NCI-H2227 treated with DMSO at 0.1 percent for 48 hours (cell line): Measurements from ENCODE around the gene GABPA.
"Not testable (repeated sequence)": the region's sequence is repeated elsewhere in the genome, so short reads cannot be mapped to it uniquely, and the experiment has no call there.

Experiments
- DNase-seq: peaks from one replicate; lab custom pipeline; 2025; lab: John Stamatoyannopoulos, UW

Gene GABPA

DNA sequence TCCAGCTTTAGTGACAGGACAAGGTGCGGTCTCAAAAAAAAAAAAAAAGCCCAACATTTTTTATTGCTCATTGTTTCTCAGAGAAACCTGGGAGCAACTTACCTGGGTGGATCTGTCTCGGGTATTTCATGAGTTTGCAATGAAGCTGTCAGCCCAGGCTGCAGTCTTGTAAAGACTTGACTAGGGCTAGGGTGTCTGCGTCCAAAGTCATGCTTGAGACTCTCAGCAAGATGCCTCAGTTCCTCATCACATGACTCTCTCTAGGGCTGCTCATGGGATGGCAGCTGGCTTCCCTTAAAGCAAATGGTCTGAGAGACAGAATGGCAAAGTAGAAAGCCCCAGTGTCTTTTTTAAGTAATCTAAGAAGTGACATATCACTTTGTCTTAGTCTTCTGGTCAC lies 8.1 kb downstream of the GABPA start:
- DNase-seq = no peak

DNA sequence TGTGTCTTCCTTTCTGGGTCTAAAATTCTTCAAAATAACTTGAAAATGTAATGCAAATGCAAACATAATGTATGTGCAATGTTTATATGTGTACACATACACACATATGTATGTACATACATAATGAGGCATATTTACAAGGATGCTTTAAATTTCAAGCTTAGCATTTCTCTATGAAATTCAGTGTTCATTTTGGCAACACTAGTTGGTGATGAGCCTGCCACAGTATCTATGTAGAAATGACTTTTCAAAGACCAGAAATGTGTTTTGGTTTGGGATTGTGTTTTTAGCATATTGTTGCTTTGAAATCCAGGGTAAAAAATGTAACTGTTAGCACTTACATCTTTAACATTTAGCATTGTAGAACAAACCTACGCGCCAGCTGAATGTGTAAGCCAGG lies 10.1 kb downstream of the GABPA start:
- no peak for DNase-seq

- DNase-seq = no peak
Observed at GRCh38 chr21:25750085-25750484, 15.3 kb downstream of the GABPA start.

GRCh38 chr21:25752416-25752815 lies 17.6 kb downstream of the GABPA start:
- no peak for DNase-seq

DNA sequence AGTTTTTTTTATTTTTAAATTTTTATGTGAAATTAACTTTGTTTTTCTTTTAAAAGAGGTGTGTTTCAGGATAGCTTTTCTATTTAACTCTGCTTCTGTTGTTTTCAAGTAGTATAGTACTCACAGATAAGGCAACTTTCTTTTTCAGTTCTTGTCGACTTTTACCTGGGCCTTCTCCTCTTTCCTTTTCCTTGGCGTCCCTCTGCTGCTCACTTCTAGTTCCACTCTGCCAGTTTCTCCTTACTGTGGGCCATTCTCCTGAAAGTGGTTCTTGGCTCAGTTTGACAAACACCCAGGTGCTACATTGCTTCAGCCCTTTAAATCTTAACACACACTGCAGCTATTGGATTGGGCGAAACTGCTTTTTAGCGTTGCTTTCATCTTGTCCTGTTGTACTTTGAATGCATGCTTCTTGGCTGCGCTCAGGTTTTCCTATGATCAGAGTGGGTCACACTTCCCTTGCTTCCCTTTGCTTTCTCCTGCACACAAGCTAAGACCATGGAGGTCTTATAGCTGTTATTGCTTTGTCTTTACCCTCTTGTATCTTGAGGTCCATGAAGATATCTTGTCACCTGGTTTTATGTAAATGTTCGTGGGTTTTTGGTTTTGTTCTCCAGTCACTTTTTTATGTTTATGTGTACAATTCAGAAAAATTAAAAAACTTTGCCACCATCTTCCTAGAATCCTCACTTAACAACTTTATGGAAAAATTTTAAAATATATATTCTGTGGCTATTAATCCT lies 21.6 kb downstream of the GABPA start:
- no peak for DNase-seq

- no peak for DNase-seq
Observed at GRCh38 chr21:25757531-25757930, 22.8 kb downstream of the GABPA start.

- DNase-seq = no peak
Observed at GRCh38 chr21:25759573-25759972, 24.8 kb downstream of the GABPA start.

DNA sequence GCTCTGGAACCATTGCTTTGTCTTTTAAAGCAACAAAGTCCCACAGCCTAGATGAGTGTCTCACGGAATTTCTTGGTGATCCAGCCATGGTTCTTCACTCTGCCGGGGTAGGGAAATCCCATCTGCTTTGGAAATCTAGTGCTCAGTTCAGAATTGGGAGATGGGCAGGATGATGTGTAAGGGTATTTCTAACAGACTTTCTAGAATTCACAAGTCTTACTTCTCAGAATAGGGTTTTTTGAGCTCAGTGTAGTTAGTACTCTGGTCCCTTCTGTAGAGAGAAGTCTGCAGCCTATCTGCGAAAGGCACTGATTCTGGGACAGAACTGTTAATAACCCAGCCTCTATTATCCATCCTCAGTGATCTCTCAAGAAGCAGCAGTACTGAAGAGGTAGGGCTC lies 25.3 kb downstream of the GABPA start:
- DNase-seq = no peak

- no peak for DNase-seq
Observed at GRCh38 chr21:25760677-25761076, 25.9 kb downstream of the GABPA start.

- no peak for DNase-seq
Observed at GRCh38 chr21:25764065-25764464, 29.3 kb downstream of the GABPA start.

DNA sequence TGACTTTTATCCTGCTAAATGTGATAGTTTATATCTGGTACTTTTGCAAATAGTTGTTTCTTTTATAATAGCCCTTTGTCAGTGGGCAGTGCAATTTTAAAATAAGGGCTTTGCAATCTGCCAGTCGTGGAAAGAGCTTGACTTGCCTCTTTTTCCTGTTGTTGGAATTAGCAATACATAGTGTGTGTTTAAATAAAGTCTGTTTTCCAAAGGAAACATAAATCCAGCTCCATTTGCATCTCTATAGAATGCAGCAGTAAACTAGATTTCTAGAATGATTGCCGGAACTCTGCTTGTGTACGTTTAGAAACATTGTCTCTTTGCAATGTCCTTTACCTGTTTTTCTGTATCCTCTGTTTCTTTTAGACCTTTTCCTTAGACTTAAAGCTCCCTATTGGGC lies 33.1 kb downstream of the GABPA start:
- no peak for DNase-seq

DNA sequence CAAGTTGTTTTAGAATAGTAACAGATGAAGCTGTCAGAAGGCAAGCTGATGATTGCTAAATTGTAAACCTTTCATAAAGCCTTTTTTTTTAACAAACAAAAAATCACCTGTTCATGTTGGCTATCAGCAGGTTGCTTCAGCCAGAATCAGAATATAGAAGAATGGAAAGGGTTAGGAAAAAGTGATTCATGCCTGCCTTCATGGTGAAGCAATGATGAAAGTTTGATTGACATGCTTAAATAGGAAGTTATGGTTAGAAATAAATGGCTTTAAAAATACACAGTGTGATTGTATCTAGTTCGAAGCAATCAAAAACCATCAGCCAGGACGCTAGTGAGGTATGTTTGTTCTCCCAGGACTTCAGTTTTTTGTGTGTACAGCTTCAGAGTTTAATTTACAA lies 37.9 kb downstream of the GABPA start:
- no peak for DNase-seq

DNA sequence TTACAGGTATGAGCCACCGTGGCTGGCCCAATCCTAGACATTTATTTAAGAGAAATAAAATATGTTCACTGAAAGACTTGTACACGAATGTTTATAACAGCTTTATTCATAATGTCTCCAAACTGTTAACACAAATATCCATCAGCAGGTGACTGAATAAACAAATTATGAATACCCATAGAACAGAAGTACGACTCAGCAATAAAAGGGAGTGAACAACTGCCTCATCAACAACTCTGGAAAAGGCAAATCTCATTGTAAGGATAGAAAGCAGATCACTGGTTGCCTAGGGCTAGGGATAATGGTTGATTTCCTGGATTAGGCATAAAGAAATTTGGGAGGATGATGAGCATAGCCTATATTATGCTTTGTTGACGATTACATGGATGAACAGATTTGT lies 41.7 kb downstream of the GABPA start:
- no peak for DNase-seq

DNA sequence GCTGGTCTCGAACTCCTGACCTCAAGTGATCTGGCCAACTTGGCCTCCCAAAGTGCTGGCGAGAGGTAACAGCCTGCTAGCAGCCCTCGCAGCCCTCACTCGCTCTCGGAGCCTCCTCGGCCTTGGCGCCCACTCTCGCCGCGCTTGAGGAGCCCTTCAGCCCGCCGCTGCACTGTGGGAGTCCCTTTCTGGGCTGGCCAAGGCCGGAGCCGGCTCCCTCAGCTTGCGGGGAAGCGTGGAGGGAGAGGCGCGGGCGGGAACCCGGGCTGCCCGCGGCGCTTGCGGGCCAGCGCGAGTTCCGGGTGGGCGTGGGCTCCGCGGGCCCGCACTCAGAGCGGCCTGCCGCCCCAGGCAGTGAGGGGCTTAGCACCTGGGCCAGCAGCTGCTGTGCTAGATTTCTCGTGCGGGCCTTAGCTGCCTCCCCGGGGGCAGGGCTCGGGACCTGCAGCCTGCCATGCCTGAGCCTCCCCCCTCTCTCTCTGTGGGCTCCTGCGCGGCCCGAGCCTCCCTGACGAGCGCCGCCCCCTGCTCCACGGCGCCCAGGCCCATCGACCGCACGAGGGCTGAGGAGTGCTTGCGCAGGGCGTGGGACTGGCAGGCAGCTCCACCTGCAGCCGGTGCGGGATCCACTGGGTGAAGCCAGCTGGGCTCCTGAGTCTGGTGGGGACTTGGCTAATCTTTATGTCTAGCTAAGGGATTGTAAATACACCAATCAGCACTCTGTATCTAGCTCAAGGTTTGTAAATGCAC lies 43.5 kb downstream of the GABPA start:
- not testable (repeated sequence) for DNase-seq

- DNase-seq = no peak
Observed at GRCh38 chr21:25788677-25789076, 53.9 kb downstream of the GABPA start.

DNA sequence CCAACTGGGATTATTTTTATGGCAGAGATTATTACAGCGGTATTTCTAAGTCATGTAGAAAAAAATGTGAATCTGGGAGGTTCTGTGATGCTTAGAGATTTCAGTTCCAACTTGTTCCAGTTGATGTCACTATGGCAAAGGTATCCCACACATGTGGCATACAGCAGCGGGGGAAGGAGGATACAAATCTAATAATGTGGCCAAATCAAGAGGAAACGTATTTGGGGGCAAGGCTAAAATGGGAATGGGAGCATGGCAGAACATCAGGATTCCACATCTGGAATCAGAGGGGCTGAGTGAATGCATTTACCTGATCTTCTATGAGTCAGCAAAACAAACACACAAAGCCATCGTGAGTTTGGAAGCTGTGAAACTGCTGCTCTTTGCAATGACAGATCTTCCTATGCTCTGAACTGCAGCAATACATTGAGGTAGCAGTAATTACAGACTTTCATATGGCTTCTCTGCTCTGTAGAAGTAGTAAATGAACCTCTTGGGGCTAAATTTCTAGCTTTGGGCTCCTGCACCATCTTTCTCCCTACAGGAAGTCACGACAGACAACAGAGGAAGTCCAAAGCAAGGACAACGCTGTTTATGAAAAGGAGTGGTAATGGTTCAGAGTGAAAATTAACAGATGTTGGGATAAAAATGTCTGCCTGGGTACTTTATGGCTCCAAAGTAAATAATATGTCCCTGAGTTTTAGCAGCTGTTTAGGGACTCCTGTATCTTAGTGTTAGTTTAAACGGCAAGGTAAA lies 55.5 kb downstream of the GABPA start:
- peak; percentile 73 for DNase-seq

GRCh38 chr21:25790878-25791204 lies 56.1 kb downstream of the GABPA start:
- no peak for DNase-seq

DNA sequence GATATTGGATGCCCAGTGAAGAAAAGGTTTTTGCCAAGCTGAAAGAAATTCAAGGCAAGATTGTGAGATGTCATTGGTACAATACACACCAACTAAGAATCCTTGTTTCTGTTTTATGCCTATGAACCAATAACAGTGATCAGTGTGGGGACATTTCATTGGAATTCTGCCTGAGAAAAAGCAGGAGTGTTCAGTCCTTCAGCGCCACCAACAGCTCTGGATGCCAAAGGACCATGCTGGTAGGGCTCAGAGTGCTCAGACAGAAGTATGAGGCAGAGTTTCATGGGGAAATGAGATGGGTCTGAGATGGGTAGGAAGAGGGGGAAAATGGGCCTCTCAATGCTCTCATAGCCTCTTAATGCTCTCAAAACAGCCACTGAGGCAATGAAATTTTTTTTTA lies 56.5 kb downstream of the GABPA start:
- DNase-seq = no peak

- DNase-seq = peak; percentile 74
Observed at GRCh38 chr21:25801217-25802014, 66.6 kb downstream of the GABPA start.

DNA sequence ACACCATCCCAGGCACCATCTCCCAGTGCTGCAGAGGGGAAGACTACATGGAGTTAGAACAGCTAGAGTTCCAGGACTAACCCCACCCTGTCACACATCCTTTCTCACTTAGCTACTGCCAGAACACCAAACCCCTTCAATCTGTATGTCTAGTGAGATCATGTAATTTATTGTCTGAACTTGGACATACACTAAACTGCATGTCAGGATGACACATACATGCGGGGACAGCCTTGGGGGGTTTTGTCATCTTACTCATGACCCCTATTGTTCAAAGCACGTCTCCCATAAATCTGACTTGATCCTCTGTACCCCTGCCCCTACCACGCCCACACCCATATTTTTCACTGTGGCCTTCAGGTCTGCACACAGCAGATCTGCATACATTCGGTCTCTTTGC lies 71.3 kb downstream of the GABPA start:
- no peak for DNase-seq

- no peak for DNase-seq
Observed at GRCh38 chr21:25807191-25807590, 72.4 kb downstream of the GABPA start.

DNA sequence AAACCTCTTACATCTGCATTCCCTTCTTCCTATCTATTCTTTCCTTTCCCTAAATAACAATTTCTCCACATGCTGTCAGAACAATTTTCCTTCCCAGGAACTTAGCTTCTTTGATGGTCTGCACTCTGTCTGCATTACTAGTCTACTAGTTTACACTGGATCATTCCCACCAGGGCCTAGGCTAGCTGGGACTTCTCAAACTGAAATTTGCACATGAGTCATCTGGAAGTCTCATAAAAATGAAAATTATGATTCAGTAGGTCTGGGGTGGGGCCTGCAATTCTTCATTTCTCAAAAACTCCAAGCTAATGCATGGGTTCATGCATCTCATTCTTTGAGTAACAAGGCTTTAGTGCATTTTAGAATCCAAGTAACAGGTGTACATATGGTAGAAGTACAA lies 74.2 kb downstream of the GABPA start:
- DNase-seq = no peak
